ENCODE results near the gene OR5B2. TPM values are rescaled to one million over a fixed set of nuclear protein-coding genes. Genes with fewer than 3 reads are reported as not detected.

Gene OR5B2
- total RNA-seq, 1 experiment from 2014 or later = not detected

- Mint-ChIP-seq H3K9me3 (peaks cover 46% of the 10 kb centered on the region), H3K27ac (no peak overlapping the region), H3K4me3 (no peak overlapping the region), H3K4me1 (no peaks in the 10 kb centered on the region), H3K36me3 (peaks cover 7% of the 10 kb centered on the region; the same call in 1 of the 2 replicates), H3K27me3 (ENCODE audit: low read depth) (no peaks in the 10 kb centered on the region)
- DNase-seq (ENCODE audit: low spot score) (no peak), ATAC-seq (no peak)
- TF ChIP-seq, protein P1, sequence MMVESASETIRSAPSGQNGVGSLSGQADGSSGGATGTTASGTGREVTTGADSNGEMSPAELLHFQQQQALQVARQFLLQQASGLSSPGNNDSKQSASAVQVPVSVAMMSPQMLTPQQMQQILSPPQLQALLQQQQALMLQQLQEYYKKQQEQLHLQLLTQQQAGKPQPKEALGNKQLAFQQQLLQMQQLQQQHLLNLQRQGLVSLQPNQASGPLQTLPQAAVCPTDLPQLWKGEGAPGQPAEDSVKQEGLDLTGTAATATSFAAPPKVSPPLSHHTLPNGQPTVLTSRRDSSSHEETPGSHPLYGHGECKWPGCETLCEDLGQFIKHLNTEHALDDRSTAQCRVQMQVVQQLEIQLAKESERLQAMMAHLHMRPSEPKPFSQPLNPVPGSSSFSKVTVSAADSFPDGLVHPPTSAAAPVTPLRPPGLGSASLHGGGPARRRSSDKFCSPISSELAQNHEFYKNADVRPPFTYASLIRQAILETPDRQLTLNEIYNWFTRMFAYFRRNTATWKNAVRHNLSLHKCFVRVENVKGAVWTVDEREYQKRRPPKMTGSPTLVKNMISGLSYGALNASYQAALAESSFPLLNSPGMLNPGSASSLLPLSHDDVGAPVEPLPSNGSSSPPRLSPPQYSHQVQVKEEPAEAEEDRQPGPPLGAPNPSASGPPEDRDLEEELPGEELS (CRISPR knock-in tag; IDR thresholded peaks at IDR 0.05) = no peak
- TF ChIP-seq NR1H2 (CRISPR knock-in tag; IDR thresholded peaks at IDR 0.05) (no peak), HMGXB4 (CRISPR knock-in tag; IDR thresholded peaks at IDR 0.05) (no peak), FOXK1 (CRISPR knock-in tag; IDR thresholded peaks at IDR 0.05) (no peak), ESRRA (CRISPR knock-in tag; IDR thresholded peaks at IDR 0.05; ENCODE audit: borderline replicate concordance) (no peak), JUN (CRISPR knock-in tag; IDR thresholded peaks at IDR 0.05) (no peak), FOXJ3 (CRISPR knock-in tag; IDR thresholded peaks at IDR 0.05; ENCODE audit: borderline replicate concordance) (no peak), NR3C1 (CRISPR knock-in tag; conservative IDR thresholded peaks at IDR 0.05; ENCODE audit: low read depth) (no peak), ZNF671 (CRISPR knock-in tag; IDR thresholded peaks at IDR 0.05) (no peak)
- TF ChIP-seq, protein P2, sequence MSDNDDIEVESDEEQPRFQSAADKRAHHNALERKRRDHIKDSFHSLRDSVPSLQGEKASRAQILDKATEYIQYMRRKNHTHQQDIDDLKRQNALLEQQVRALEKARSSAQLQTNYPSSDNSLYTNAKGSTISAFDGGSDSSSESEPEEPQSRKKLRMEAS (CRISPR knock-in tag; IDR thresholded peaks at IDR 0.05) = no peak
- TF ChIP-seq, protein P3, sequence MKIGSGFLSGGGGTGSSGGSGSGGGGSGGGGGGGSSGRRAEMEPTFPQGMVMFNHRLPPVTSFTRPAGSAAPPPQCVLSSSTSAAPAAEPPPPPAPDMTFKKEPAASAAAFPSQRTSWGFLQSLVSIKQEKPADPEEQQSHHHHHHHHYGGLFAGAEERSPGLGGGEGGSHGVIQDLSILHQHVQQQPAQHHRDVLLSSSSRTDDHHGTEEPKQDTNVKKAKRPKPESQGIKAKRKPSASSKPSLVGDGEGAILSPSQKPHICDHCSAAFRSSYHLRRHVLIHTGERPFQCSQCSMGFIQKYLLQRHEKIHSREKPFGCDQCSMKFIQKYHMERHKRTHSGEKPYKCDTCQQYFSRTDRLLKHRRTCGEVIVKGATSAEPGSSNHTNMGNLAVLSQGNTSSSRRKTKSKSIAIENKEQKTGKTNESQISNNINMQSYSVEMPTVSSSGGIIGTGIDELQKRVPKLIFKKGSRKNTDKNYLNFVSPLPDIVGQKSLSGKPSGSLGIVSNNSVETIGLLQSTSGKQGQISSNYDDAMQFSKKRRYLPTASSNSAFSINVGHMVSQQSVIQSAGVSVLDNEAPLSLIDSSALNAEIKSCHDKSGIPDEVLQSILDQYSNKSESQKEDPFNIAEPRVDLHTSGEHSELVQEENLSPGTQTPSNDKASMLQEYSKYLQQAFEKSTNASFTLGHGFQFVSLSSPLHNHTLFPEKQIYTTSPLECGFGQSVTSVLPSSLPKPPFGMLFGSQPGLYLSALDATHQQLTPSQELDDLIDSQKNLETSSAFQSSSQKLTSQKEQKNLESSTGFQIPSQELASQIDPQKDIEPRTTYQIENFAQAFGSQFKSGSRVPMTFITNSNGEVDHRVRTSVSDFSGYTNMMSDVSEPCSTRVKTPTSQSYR (CRISPR knock-in tag; IDR thresholded peaks at IDR 0.05) = no peak
- POLR2A ChIA-PET = no interaction called here
- CTCF ChIA-PET = no interaction called here
These were observed 16.4 kb upstream of the OR5B2 start for GRCh38 chr11:58444300-58444699.

GRCh38 chr11:58442136-58442535 lies 14.2 kb upstream of the OR5B2 start, which contains the start of gene OR5B12:
TSS of gene OR5B12 (minus strand) at chr11:58442236. CDS start at chr11:58440151, 2,085 bp downstream.
- CTCF ChIA-PET = interaction anchor here (1.1 kb wide), 1 partner anchor 82 kb away, joined by 3 read pairs; no protein-coding TSS in a partner anchor
- peaks cover 6% of the 10 kb centered on the region for H3K4me1 Mint-ChIP-seq
- no peak for ATAC-seq
- peaks cover 9% of the 10 kb centered on the region; the same call in 1 of the 2 replicates for H3K36me3 Mint-ChIP-seq
- POLR2A ChIA-PET = no interaction called here
- H3K27me3 Mint-ChIP-seq (ENCODE audit: low read depth) = no peaks in the 10 kb centered on the region
- DNase-seq (ENCODE audit: low spot score) = no peak
- no peak within 1 kb of the TSS for H3K4me3 Mint-ChIP-seq
- H3K27ac Mint-ChIP-seq = no peak within 1 kb of the TSS
- peaks cover 40% of the 10 kb centered on the region for H3K9me3 Mint-ChIP-seq
- no peak for TF ChIP-seq CBFB (CRISPR knock-in tag; IDR thresholded peaks at IDR 0.05; ENCODE audit: low read depth)
- TF ChIP-seq NR2C2 (CRISPR knock-in tag; IDR thresholded peaks at IDR 0.05) = no peak
- no peak for TF ChIP-seq ZNF232 (CRISPR knock-in tag; IDR thresholded peaks at IDR 0.05)
- TF ChIP-seq, protein P4, sequence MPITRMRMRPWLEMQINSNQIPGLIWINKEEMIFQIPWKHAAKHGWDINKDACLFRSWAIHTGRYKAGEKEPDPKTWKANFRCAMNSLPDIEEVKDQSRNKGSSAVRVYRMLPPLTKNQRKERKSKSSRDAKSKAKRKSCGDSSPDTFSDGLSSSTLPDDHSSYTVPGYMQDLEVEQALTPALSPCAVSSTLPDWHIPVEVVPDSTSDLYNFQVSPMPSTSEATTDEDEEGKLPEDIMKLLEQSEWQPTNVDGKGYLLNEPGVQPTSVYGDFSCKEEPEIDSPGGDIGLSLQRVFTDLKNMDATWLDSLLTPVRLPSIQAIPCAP (CRISPR knock-in tag; IDR thresholded peaks at IDR 0.05) = no peak
- no peak for TF ChIP-seq E2F5 (CRISPR knock-in tag; IDR thresholded peaks at IDR 0.05)
- no peak for TF ChIP-seq CREB1 (CRISPR knock-in tag; IDR thresholded peaks at IDR 0.05)
- TF ChIP-seq ETV6 (CRISPR knock-in tag; IDR thresholded peaks at IDR 0.05) = no peak
- TF ChIP-seq, protein P5, sequence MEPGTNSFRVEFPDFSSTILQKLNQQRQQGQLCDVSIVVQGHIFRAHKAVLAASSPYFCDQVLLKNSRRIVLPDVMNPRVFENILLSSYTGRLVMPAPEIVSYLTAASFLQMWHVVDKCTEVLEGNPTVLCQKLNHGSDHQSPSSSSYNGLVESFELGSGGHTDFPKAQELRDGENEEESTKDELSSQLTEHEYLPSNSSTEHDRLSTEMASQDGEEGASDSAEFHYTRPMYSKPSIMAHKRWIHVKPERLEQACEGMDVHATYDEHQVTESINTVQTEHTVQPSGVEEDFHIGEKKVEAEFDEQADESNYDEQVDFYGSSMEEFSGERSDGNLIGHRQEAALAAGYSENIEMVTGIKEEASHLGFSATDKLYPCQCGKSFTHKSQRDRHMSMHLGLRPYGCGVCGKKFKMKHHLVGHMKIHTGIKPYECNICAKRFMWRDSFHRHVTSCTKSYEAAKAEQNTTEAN (CRISPR knock-in tag; IDR thresholded peaks at IDR 0.05) = no peak
- TF ChIP-seq EMX1 (CRISPR knock-in tag; IDR thresholded peaks at IDR 0.05) = no peak
- TF ChIP-seq, protein P6, sequence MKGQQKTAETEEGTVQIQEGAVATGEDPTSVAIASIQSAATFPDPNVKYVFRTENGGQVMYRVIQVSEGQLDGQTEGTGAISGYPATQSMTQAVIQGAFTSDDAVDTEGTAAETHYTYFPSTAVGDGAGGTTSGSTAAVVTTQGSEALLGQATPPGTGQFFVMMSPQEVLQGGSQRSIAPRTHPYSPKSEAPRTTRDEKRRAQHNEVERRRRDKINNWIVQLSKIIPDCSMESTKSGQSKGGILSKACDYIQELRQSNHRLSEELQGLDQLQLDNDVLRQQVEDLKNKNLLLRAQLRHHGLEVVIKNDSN (CRISPR knock-in tag; IDR thresholded peaks at IDR 0.05) = no peak
- TF ChIP-seq JAZF1 (CRISPR knock-in tag; IDR thresholded peaks at IDR 0.05) = no peak
- TF ChIP-seq, protein P7, sequence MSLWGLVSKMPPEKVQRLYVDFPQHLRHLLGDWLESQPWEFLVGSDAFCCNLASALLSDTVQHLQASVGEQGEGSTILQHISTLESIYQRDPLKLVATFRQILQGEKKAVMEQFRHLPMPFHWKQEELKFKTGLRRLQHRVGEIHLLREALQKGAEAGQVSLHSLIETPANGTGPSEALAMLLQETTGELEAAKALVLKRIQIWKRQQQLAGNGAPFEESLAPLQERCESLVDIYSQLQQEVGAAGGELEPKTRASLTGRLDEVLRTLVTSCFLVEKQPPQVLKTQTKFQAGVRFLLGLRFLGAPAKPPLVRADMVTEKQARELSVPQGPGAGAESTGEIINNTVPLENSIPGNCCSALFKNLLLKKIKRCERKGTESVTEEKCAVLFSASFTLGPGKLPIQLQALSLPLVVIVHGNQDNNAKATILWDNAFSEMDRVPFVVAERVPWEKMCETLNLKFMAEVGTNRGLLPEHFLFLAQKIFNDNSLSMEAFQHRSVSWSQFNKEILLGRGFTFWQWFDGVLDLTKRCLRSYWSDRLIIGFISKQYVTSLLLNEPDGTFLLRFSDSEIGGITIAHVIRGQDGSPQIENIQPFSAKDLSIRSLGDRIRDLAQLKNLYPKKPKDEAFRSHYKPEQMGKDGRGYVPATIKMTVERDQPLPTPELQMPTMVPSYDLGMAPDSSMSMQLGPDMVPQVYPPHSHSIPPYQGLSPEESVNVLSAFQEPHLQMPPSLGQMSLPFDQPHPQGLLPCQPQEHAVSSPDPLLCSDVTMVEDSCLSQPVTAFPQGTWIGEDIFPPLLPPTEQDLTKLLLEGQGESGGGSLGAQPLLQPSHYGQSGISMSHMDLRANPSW (CRISPR knock-in tag; conservative IDR thresholded peaks at IDR 0.05; ENCODE audit: low read depth) = no peak

All from WTC11 (cell line).